D721Med (cell line): ENCODE results near the gene PDGFA.
A peak's percentile ranks its signal among the peaks of the same experiment; 100 is the strongest.

Source experiments
- DNase-seq: peaks from one replicate; pipeline ENCODE4 v3.0.0; 2011; ENCODE audit warnings: low spot score; ENCODE audit not compliant: insufficient read length
- FAIRE-seq: peaks from 2 replicates; lab custom pipeline; 2011; peaks lifted over from hg19 to GRCh38; lab: Jason Lieb, UNC
- CTCF ChIP-seq: IDR thresholded peaks from 2 replicates; pipeline ENCODE4 v1.5.1; 2012; ENCODE audit warnings: mild to moderate bottlenecking, control low read depth; ENCODE audit not compliant: insufficient read depth; ENCODE audit errors: missing control alignments

PDGFA gene

GRCh38 chr7:518630-519483, 789 bp downstream of the PDGFA start:
- DNase-seq (peak; percentile 68), FAIRE-seq (no peak)
- no peak for TF ChIP-seq CTCF

- TF ChIP-seq CTCF, result no peak
- FAIRE-seq (no peak), DNase-seq (no peak)
Measured at GRCh38 chr7:517774-518629, 1.6 kb downstream of the PDGFA start.

- FAIRE-seq, result no peak
- no peak for DNase-seq
- no peak for TF ChIP-seq CTCF
Measured at GRCh38 chr7:516606-517456, 2.8 kb downstream of the PDGFA start.

- DNase-seq (no peak), FAIRE-seq (no peak)
- no peak for TF ChIP-seq CTCF
Measured at GRCh38 chr7:516216-516605, 3.4 kb downstream of the PDGFA start.

GRCh38 chr7:515628-516027, 4.0 kb downstream of the PDGFA start:
- FAIRE-seq (no peak), DNase-seq (no peak)
- no peak for TF ChIP-seq CTCF

GRCh38 chr7:514651-515598, 4.7 kb downstream of the PDGFA start:
- FAIRE-seq, result no peak
- TF ChIP-seq CTCF, result no peak
- DNase-seq, result no peak
